Stimulated activated CD4-positive, alpha-beta T cell treated with anti-CD3 and anti-CD28 coated beads, Interleukin-15, amount 100 ng/mL, for 48 hours (primary cell): Measurements from ENCODE around the gene RAB1A.
A peak's percentile ranks its signal among the peaks of the same experiment; 100 is the strongest.
"Not testable (repeated sequence)": the region's sequence is repeated elsewhere in the genome, so short reads cannot be mapped to it uniquely, and the experiment has no call there.

Experiments
- DNase-seq, 2 donors: peaks; one replicate each; pipeline ENCODE4 v3.0.0-alpha.2; 2020; ENCODE audit warnings: low read depth in 2 of 2

The RAB1A gene

GRCh38 chr2:65129826-65130663 lies at the start of gene RAB1A:
RAB1A (minus strand) TSS chr2:65130106; CDS start chr2:65129915, 191 bp downstream.
- DNase-seq: peak; percentile 99

DNA sequence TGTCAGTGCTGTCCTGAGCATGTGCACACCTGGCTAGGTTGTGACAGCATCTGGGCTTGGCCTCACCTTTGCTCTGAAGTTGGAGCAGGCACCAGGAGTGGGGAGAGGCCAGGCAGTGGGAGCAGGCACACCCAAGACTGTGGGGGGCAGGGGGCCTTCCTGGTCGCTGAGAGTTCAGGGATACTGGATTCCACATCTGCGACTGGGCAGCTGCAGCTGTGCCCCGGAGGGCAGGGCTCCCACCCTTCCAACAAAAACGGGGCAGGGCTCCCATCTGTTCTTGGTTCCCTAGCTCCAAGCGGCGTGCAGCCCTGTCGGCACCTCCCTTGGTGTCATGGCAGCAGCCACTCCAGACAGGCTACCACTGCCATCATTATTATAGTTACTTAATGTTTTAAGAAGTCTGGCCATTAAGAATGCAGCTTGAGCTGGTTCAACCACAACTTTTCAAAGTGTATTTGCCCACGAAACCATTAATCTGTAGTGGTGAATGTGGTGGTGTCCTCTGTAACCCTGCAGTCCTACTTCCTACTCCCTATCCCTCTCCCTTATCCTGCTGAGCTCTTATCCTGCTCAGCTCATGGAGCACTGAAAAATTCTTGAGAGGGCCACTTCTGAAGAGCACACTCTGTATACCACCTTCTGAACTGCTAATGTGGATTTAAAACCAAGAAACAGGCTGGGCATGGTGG lies 48.0 kb upstream of the RAB1A start:
- no peak for DNase-seq

DNA sequence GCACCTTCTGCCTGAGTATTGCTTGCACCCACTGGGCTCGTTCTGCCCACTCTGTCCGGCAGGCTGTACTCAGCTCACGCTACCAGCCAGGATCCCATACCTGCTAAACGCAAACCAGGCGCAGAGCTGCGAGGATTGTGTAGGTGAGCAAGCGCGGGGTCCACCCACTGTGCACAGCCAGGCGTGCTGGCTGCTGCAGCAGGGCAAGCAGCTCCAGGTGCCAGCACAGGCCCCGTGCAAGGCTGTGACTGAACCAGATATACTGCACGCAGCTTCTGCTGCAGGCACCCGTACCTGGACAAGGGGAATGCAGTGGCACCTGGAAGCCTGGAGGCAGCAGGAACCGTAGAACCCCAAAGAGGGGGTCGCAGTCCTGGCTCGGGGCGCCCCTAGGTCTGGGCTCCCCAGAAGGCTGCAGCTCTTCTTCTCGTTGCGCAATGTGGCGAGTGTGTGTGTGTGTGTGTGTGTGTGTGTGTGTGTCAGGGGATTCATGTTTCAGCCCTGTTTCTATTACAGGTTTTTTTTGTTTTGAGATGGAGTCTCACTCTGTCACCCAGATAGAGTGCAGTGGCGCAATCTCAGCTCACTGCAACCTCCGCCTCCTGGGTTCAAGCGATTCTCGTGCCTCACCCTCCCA lies 46.1 kb upstream of the RAB1A start:
- no peak for DNase-seq

DNA sequence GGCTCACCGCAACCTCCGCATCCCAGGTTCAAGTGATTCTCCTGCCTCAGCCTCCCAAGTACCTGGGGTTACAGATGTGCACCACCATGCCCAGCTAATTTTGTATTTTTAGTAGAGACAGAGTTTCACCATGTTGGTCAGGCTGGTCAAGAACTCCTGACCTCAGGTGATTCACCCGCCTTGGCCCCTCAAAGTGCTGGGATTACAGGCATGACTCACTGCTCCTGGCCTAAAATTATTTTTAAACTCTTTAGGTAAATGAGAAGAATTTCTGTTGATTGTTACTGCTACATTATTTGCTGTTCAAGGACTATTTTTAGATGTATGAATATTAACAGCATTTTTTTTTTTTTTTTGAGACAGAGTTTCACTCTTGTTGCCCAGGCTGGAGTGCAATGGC lies 44.1 kb upstream of the RAB1A start:
- not testable (repeated sequence) for DNase-seq

DNA sequence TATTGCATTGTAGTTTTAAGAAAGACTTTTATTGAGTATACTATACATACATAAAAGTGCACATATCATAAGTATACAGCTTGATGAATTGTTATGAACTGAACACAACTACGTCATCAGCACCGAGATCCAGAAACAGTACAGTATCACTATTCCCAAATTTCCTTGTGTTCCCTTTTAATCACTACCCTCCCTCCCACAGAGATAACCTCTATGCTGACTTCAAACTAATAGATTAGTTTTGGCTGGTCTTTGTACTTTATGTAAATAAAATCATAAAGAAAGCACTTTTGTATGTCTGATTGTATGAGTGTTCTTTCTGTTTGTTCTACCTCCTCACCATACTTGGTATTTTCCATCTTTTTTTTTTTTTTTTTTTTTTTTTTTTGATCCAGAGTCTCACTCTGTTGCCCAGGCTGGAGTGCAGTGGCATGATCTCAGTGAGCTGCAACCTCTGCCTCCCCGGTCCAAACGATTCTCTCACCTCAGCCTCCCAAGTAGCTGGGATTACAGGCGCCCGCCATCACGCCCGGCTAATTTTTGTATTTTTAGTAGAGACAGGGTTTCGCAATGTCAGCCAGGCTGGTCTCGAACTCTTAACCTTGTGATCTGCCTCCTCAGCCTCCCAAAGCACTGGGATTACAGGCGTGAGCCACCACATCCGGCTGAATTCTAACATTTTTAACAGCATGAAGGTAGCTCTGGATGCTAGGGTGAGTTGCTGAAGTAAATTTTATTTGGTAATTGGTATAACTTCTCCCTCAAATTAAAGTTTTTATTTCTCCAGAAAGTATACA lies 43.3 kb upstream of the RAB1A start:
- no peak for DNase-seq

GRCh38 chr2:65170611-65171477 lies 40.9 kb upstream of the RAB1A start:
- not testable (repeated sequence) for DNase-seq

- no peak for DNase-seq
Observed at GRCh38 chr2:65169760-65170136, 39.8 kb upstream of the RAB1A start.

DNA sequence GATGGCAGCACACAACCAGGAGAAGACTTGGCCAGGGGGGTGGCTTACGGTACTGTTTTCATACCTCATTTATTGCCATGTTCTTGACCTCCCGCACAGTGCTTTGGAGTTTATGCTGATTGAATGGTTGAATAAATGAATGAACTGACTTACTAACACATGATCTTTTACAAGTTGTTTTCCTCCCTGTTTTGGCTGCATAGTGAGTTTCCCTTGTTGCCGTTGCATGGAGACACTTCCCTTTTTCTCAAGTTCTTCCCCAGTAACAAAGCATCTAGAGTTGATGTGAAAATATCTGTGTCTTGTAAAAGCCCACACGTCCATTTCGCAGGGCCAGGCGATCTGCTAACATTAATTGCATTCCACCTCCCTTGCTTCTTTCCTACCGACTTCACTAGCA lies 35.7 kb upstream of the RAB1A start:
- no peak for DNase-seq

DNA sequence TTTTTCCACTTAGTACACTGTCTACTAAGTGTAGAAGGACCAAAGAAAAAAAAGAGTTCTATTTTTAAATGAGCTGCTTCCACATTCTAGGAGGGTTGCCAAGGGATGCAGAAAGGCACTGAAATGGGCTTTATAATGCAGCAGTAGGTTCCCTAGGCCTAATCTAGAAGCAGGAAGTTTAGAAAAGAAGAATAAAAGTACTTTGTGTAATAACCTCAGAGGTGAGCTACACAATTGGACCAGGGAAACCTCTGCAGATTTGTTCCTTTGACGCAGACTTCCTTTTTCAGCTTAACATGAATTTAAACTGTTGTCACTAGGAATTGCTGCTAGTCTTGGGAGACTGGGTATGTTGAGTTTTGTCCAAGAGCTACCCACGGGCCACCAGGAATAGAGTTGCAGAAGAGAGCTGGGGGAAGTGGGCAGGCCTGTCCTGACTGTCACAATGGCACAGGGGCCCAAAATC lies 34.6 kb upstream of the RAB1A start:
- no peak for DNase-seq

DNA sequence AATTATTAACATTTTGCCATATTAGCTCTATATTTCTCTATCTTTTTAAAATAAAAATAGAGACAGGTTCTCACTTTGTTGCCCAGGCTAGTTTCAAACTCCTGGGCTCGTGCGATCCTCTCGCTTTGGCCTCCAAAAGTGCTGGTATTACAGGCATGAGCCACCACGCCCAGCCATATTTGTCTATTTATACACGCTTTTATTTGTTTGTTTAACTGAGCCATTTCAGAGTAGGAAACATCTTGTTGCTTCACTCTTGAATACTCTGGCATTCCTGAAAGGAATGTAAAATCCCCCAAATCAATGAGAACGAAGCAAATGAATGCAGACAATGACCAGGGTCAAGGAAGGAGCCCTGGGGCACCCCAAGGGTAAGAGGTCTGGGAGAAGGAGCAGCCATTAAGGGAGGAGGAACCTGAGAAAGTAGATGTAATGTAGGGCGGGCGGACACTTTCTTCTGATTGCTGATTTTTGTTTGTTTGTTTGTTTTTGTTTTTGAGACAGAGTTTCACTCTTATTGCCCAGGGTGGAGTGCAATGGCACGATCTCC lies 31.7 kb upstream of the RAB1A start:
- DNase-seq: no peak

GRCh38 chr2:65159906-65160305 lies 30.0 kb upstream of the RAB1A start:
- DNase-seq: no peak

DNA sequence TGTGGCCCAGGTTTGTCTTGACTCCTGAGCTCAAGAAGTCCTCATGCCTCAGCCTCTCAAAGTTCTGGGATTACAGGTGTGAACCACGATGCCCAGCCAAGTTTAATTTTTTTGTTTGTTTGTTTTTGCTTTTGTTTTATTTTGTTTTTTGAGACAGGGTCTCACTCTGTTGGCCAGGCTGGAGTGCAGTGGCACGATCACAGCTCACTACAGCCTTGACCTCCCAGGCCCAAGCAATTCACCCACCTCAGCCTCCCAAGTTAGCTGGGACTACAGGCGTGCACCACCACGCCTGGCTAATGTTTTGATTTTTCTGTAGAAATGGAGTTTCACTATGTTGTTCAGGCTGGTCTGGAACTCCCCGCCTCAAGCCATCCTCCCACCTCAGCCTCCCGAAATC lies 29.4 kb upstream of the RAB1A start:
- DNase-seq: no peak

DNA sequence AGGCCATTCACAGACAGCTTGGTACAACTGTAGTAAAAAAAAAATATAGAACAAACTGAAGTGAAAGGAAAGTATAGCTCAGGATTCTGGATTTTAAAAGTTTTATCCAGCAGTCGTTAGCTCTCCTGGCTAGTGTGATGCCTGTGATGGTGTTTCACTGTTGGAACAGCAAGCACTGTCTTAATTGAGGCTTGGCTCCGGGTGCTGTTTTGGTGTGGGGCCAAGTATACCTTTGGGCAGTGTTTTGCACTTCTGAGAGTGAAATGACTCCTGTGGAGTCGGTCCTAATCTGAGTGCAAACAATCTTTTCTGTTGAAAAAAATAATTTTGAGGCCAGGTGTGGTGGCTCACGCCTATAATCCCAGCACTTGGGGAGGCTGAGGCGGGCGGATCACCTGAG lies 28.7 kb upstream of the RAB1A start:
- no peak for DNase-seq

DNA sequence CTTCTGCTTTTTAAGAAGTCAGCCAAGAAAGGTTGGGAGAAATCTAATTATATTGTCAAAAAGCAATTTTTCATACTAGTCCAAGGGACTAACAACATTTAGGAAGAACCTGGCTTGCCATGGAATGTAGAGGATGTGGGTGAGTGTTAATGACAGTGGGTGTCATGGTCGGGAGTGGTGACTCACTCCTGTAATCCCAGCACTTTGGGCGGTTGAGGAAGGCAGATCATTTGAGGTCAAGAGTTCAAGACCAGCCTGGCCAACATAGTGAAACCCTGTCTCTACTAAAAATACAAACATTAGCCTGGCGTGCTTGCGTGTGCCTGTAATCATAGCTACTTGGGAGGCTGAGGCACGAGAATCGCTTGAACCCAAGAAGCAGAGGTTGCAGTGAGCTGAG lies 27.9 kb upstream of the RAB1A start:
- not testable (repeated sequence) for DNase-seq

DNA sequence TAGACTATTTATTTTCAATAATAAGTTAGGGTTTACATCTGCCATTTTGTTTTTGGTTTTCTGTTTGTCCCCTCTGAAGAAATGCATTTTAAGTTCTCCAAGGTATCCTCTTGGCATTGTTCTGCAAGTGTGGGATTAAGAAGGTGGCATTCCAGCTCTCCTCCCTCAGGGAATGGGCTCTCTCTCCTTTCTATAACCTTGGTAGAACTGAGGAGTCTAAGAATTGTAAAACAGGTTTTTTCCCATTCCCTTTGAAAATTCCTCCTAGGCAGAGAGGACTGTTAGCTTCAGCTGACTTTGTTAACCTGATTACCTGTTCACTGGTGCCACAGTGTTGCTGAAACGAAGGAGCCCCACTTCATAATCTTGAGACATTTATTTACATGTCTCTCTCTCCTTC lies 26.1 kb upstream of the RAB1A start:
- DNase-seq: no peak

DNA sequence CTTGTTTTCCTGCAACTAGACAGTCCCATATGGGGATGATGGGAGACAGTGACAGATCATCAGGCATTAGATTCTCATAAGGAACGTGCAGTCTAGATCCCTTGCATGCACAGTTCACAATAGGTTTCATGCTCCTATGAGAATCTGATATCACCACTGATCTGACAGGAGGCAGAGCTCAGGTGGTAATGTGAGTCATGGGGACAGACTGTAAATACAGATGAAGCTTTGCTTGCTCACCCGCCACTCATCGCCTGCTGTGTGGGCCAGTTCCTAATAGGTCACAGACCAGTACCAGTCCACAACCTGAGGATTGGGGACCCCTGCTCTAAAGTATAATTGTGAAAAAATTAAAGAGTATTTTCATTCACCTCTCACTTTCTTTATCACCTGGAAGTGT lies 23.6 kb upstream of the RAB1A start:
- no peak for DNase-seq

DNA sequence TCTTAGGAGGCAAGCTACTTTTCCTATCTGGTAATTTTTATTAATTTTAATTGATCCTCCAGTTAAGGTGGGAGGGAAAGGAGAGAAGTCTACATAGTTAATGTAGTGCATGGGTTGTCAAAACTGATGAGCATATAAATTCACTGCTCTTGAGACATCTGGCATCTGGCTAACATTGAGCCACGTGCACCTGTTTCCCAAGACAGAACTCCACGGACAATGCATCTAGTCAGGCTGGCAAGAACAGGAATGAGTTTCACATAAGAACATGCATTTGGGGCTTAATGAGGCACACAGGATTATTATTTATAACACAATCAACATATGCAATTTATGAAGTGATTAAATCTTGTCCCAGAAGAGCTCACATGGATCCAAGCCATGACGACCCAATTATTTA lies 16.2 kb upstream of the RAB1A start:
- DNase-seq: no peak

- no peak for DNase-seq
Observed at GRCh38 chr2:65144571-65144970, 14.7 kb upstream of the RAB1A start.

DNA sequence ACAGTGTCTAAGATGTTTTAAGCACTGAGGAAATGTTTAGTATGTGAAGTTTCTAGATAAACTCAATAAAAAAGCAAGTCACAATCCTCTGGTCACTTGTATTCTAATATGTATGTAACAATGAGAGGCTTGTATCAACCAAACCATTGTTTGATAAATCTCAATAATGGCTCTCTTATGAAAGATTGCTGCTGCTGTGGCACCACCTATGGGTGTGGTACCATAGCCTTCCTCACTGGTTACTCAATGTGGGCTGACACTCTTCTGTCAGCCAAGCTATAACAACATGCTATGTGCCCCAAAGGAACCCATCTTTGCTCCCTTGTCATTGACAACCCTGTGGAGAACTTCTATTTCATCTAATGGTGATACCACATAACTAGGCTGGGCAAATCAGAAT lies 12.6 kb upstream of the RAB1A start:
- DNase-seq: no peak

- no peak for DNase-seq
Observed at GRCh38 chr2:65137197-65137775, 7.4 kb upstream of the RAB1A start.
